MG63 (cell line): ENCODE measurements around the gene TBXAS1. TPM values are rescaled to one million over a fixed set of nuclear protein-coding genes. Genes with fewer than 3 reads are reported as not detected.

ENCODE experiments used
- DNase-seq: peaks from one replicate; pipeline ENCODE4 v3.0.0-alpha.2; 2020
- H3K27me3 ChIP-seq: fragments of 250-450 bp; sonication (Bioruptor Pico); 2 replicates; pipeline ENCODE4 v1.5.1; 2020; ENCODE audit warnings: mild to moderate bottlenecking, moderate library complexity
- H3K36me3 ChIP-seq: fragments of 250-450 bp; sonication (Bioruptor Pico); 2 replicates; pipeline ENCODE4 v1.5.1; 2020; ENCODE audit warnings: mild to moderate bottlenecking, moderate library complexity
- H3K4me3 ChIP-seq: fragments of 250-450 bp; sonication (Bioruptor Pico); 2 replicates; pipeline ENCODE4 v1.5.1; 2020; ENCODE audit warnings: mild to moderate bottlenecking, moderate library complexity
- H3K9me3 ChIP-seq: fragments of 250-450 bp; sonication (Bioruptor Pico); 2 replicates; pipeline ENCODE4 v1.5.1; 2020; ENCODE audit warnings: mild to moderate bottlenecking, moderate library complexity
- total RNA-seq: library from RNA; depleted of rRNA; stranded (reverse); fragments of >200 nt; shearing (Covaris generic); gene quantifications from 2 replicates; pipeline ENCODE4 v1.2.3, GENCODE V29; 2014; ENCODE audit warnings: low replicate concordance; rRNA removed

TBXAS1 gene
- 0.56 TPM in 1 of 2 replicates, not detected in the other for total RNA-seq

GRCh38 chr7:139829025-139829774, at the start of gene TBXAS1:
TBXAS1 (plus strand) TSS chr7:139829264; CDS start chr7:139829391, 127 bp downstream.
- Histone ChIP-seq H3K27me3 (no peaks in the 10 kb centered on the region), H3K36me3 (no peaks in the 10 kb centered on the region), H3K4me3 (no peak within 1 kb of the TSS), H3K9me3 (no peaks in the 10 kb centered on the region)
- DNase-seq = no peak

- Histone ChIP-seq H3K36me3 (no peaks in the 10 kb centered on the region), H3K4me3 (no peak overlapping the region), H3K27me3 (no peaks in the 10 kb centered on the region), H3K9me3 (no peaks in the 10 kb centered on the region)
- DNase-seq = no peak
Measured at GRCh38 chr7:139782932-139783331, 46.1 kb upstream of the TBXAS1 start.

- H3K27me3 ChIP-seq = no peaks in the 10 kb centered on the region
- no peaks in the 10 kb centered on the region for H3K36me3 ChIP-seq
- no peaks in the 10 kb centered on the region for H3K9me3 ChIP-seq
- no peak overlapping the region for H3K4me3 ChIP-seq
- no peak for DNase-seq
Measured at GRCh38 chr7:139783647-139784385, 45.2 kb upstream of the TBXAS1 start.

- Histone ChIP-seq H3K9me3 (no peaks in the 10 kb centered on the region), H3K27me3 (no peaks in the 10 kb centered on the region), H3K36me3 (no peaks in the 10 kb centered on the region), H3K4me3 (no peak overlapping the region)
- no peak for DNase-seq
Measured at GRCh38 chr7:139784648-139785047, 44.4 kb upstream of the TBXAS1 start.

GRCh38 chr7:139791316-139791715, 37.7 kb upstream of the TBXAS1 start:
- DNase-seq = no peak
- no peaks in the 10 kb centered on the region for H3K9me3 ChIP-seq
- no peaks in the 10 kb centered on the region for H3K27me3 ChIP-seq
- H3K36me3 ChIP-seq = no peaks in the 10 kb centered on the region
- H3K4me3 ChIP-seq = no peak overlapping the region

GRCh38 chr7:139797607-139798006, 31.5 kb upstream of the TBXAS1 start:
- Histone ChIP-seq H3K9me3 (no peaks in the 10 kb centered on the region), H3K4me3 (no peak overlapping the region), H3K27me3 (no peaks in the 10 kb centered on the region), H3K36me3 (no peaks in the 10 kb centered on the region)
- no peak for DNase-seq

- DNase-seq = no peak
- Histone ChIP-seq H3K27me3 (no peaks in the 10 kb centered on the region), H3K9me3 (no peaks in the 10 kb centered on the region; the same call in 1 of the 2 replicates), H3K4me3 (no peak overlapping the region), H3K36me3 (no peaks in the 10 kb centered on the region)
Measured at GRCh38 chr7:139798221-139798620, 30.8 kb upstream of the TBXAS1 start.

GRCh38 chr7:139798892-139799291, 30.2 kb upstream of the TBXAS1 start:
- H3K36me3 ChIP-seq = no peaks in the 10 kb centered on the region
- no peak for DNase-seq

GRCh38 chr7:139799586-139799985, 29.5 kb upstream of the TBXAS1 start:
- no peaks in the 10 kb centered on the region for H3K36me3 ChIP-seq
- peak; percentile 23 for DNase-seq
- no peak overlapping the region for H3K4me3 ChIP-seq
- peaks cover 2% of the 10 kb centered on the region; the same call in 1 of the 2 replicates for H3K9me3 ChIP-seq
- no peaks in the 10 kb centered on the region for H3K27me3 ChIP-seq

More at GRCh38 chr7:139798892-139799291, 30.2 kb upstream of the TBXAS1 start:
- no peaks in the 10 kb centered on the region for H3K27me3 ChIP-seq
- peaks cover 2% of the 10 kb centered on the region; the same call in 1 of the 2 replicates for H3K9me3 ChIP-seq
- no peak overlapping the region for H3K4me3 ChIP-seq

- no peak overlapping the region for H3K4me3 ChIP-seq
- peaks cover 2% of the 10 kb centered on the region; the same call in 1 of the 2 replicates for H3K9me3 ChIP-seq
- DNase-seq = no peak
- no peaks in the 10 kb centered on the region for H3K36me3 ChIP-seq
- H3K27me3 ChIP-seq = no peaks in the 10 kb centered on the region
Measured at GRCh38 chr7:139804571-139804970, 24.5 kb upstream of the TBXAS1 start.

GRCh38 chr7:139807009-139807408, 22.1 kb upstream of the TBXAS1 start:
- Histone ChIP-seq H3K4me3 (no peak overlapping the region), H3K9me3 (peaks cover 2% of the 10 kb centered on the region; the same call in 1 of the 2 replicates), H3K27me3 (no peaks in the 10 kb centered on the region), H3K36me3 (no peaks in the 10 kb centered on the region)
- no peak for DNase-seq

GRCh38 chr7:139808427-139808826, 20.6 kb upstream of the TBXAS1 start:
- H3K36me3 ChIP-seq = no peaks in the 10 kb centered on the region
- DNase-seq = no peak
- no peak overlapping the region for H3K4me3 ChIP-seq
- H3K27me3 ChIP-seq = no peaks in the 10 kb centered on the region
- 0 out of 2 replicates have a peak, but pooled peaks cover 2% of the 10 kb centered on the region for H3K9me3 ChIP-seq

- no peak for DNase-seq
- Histone ChIP-seq H3K4me3 (no peak overlapping the region), H3K27me3 (no peaks in the 10 kb centered on the region)
Measured at GRCh38 chr7:139808846-139809442, 20.1 kb upstream of the TBXAS1 start.

GRCh38 chr7:139811066-139811465, 18.0 kb upstream of the TBXAS1 start:
- no peak overlapping the region for H3K4me3 ChIP-seq
- no peak for DNase-seq
- no peaks in the 10 kb centered on the region for H3K27me3 ChIP-seq
- H3K36me3 ChIP-seq = no peaks in the 10 kb centered on the region
- H3K9me3 ChIP-seq = no peaks in the 10 kb centered on the region

More at GRCh38 chr7:139808846-139809442, 20.1 kb upstream of the TBXAS1 start:
- Histone ChIP-seq H3K9me3 (no peaks in the 10 kb centered on the region), H3K36me3 (no peaks in the 10 kb centered on the region)

GRCh38 chr7:139813151-139813550, 15.9 kb upstream of the TBXAS1 start:
- no peak for DNase-seq
- Histone ChIP-seq H3K9me3 (no peaks in the 10 kb centered on the region), H3K36me3 (no peaks in the 10 kb centered on the region), H3K27me3 (no peaks in the 10 kb centered on the region), H3K4me3 (no peak overlapping the region)

- Histone ChIP-seq H3K4me3 (no peak overlapping the region), H3K27me3 (no peaks in the 10 kb centered on the region), H3K9me3 (no peaks in the 10 kb centered on the region), H3K36me3 (no peaks in the 10 kb centered on the region)
- no peak for DNase-seq
Measured at GRCh38 chr7:139813689-139814088, 15.4 kb upstream of the TBXAS1 start.

- no peaks in the 10 kb centered on the region for H3K36me3 ChIP-seq
- no peaks in the 10 kb centered on the region for H3K27me3 ChIP-seq
- H3K9me3 ChIP-seq = no peaks in the 10 kb centered on the region
- H3K4me3 ChIP-seq = no peak overlapping the region
- DNase-seq = no peak
Measured at GRCh38 chr7:139817249-139817648, 11.8 kb upstream of the TBXAS1 start.
